OCI-M2 (cell line): ENCODE data around the gene CCDC124.
"Not testable (repeated sequence)": the region's sequence is repeated elsewhere in the genome, so short reads cannot be mapped to it uniquely, and the experiment has no call there.

Source experiments
- DNase-seq: peaks from one replicate; lab custom pipeline; 2025; ENCODE audit not compliant: unreplicated experiment; lab: John Stamatoyannopoulos, UW

CCDC124 gene

DNA sequence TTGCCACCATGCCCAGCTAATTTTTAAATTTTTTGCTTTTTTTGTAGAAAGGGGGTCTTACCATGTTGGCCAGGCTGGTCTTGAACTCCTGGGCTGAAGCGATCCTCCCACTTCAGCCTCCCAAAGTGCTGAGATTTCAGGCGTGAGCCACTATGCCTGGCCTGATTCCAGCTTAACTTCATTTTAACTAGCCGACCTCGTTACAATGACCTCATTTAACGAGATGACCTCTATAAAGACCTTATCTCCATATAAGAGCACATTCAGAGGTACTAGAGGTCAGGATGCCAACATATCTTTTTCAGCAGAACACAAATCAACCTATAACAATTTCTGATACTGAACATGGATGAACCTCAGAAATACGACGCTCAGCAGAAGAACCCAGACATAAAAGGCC lies 44.7 kb downstream of the CCDC124 start:
- no peak for DNase-seq

DNA sequence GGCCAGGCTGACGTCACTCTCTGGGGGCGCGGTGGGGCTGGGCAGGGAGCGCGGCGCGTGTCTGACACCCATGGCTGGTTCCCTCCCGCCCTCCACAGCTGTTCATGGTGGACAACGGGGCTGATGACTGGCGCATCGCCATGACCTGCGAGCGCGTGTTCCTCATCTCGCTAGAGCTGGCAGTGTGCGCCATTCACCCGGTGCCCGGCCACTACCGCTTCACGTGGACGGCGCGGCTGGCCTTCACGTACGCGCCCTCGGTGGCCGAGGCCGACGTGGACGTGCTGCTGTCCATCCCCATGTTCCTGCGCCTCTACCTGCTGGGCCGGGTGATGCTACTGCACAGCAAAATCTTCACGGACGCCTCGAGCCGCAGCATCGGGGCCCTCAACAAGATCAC lies 48.8 kb downstream of the CCDC124 start:
- DNase-seq, result no peak

GRCh38 chr19:17982430-17982829 lies 49.6 kb downstream of the CCDC124 start:
- no peak for DNase-seq

- no peak for DNase-seq
Observed at GRCh38 chr19:17985037-17985818, 52.4 kb downstream of the CCDC124 start.

DNA sequence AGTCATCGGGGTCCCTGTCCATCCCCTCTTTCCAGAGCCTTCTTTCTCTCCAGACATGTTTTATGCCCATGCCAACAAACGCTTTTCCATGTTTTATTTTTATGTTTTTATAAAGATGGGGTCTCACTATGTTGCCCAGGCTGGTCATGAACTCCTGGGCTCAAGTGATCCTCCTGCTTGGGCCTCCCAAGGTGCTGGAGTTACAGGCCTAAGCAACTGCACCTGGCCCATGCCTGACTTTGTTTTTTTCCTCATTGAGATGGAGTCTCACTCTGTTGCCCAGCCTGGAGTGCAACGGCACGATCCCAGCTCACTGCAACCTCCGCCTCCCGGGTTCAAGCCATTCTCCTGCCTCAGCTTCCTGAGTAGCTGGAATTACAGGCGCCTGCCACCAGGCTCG lies 53.8 kb downstream of the CCDC124 start:
- DNase-seq, result not testable (repeated sequence)

DNA sequence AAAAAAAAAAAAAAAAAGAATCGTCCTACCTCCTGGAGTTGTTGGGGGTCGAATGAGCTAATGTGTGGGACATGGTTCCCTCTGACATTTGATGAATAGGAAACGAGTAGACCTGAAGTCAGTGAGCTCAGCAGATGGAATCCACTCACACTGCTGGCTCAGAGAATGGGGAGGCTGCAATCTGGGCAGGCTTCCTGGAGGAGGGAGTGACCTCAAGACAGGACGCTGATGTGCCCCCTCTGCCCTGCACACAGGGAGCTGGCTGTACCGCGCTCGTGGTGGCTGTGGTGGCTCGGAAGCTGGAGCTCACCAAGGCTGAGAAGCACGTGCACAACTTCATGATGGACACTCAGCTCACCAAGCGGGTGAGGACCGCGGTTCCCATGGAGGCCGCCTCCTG lies 55.3 kb downstream of the CCDC124 start:
- no peak for DNase-seq

DNA sequence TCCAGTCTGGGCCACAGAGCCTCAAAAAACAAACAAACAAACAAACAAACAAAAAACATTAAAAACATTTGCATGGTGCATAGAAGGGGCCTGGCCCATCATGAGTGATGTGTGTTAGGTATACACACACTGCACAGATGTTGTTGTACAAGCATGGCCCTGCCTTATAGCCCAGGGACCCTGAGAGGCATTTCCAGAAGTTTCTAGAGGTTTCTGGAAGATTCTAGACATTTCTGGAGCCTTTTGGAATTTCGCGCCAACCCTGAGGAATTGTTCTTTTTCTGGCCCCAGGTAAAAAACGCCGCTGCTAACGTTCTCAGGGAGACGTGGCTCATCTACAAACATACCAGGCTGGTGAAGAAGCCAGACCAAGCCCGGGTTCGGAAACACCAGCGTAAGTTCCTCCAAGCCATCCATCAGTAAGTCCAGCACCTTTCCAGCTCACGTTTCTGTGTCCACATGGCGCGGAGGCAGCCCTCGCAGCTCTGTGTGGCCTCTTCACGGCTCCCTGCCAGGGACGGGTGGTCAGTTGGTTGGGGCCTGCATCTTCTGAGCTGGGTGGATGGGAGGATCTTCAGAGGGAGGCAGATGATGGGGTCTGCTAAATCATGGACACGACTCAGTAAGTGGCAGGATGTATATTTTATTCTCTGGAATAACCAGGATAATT lies 56.7 kb downstream of the CCDC124 start:
- no peak for DNase-seq

GRCh38 chr19:17993076-17993813 lies 60.4 kb downstream of the CCDC124 start:
- no peak for DNase-seq
